K562 (cell line): Measurements from ENCODE around the gene RSRC1. TPM values are rescaled to one million over a fixed set of nuclear protein-coding genes. Genes with fewer than 3 reads are reported as not detected.

Experiments
- MED1 ChIP-seq: sonication (generic); formaldehyde crosslinking; IDR thresholded peaks from 2 replicates; pipeline ENCODE4 v1.8.1; 2023; ENCODE audit warnings: missing genetic modification reagents, borderline replicate concordance
- SAFB2 ChIP-seq: fragments of 200-400 bp; formaldehyde crosslinking; IDR thresholded peaks from 2 replicates; pipeline ENCODE4 v1.6.1; 2018; ENCODE audit warnings: borderline replicate concordance, low read length, low read depth, moderate library complexity; ENCODE audit not compliant: severe bottlenecking
- SAP30 ChIP-seq: fragments of 200-600 bp; sonication (generic); IDR thresholded peaks from 2 replicates; pipeline ENCODE4 v1.6.1; 2012; ENCODE audit warnings: borderline replicate concordance, low read depth, mild to moderate bottlenecking, moderate library complexity, low read length, control low read depth, inconsistent platforms; ENCODE audit not compliant: insufficient read depth, poor library complexity, severe bottlenecking
- YY1 ChIP-seq, 3 experiments: IDR thresholded peaks; 2 replicates each; pipeline ENCODE4 v1.6.1; 2011; ENCODE audit warnings: low read length in 2 of 3, mild to moderate bottlenecking in 2 of 3, moderate library complexity in 2 of 3, borderline replicate concordance in 1 of 3, control low read depth in 1 of 3, low read depth in 1 of 3; ENCODE audit not compliant: insufficient read depth in 3 of 3, insufficient replicate concordance in 2 of 3, control insufficient read depth in 1 of 3, insufficient read length in 1 of 3; ENCODE audit errors: extremely low read depth in 1 of 3
- polyA plus RNA-seq, 8 experiments: library from polyadenylated mRNA; depleted of rRNA in 4 of 8; stranded (reverse) in 5 of 8; unstranded in 3 of 8; fragments of >200 nt; fragmentation: Nextera tagmentation in 2 of 8; fragmentation: Illumina TruSeq in 1 of 8; extraction: Ambion mirVana in 2 of 8; extraction: Trizol in 1 of 8; gene quantifications; 2 replicates each; pipeline versions ENCODE4 v1.2.1 to v1.2.3, GENCODE V29; 2011 to 2014; ENCODE audit warnings: inconsistent platforms in 1 of 8, missing spikeins in 1 of 8
- total RNA-seq, 7 experiments: library from RNA; depleted of rRNA in 6 of 7; stranded (reverse); fragments of >200 nt in 6 of 7; fragmentation: Illumina TruSeq in 2 of 7; extraction: Trizol in 2 of 7; gene quantifications; 2 replicates each; pipeline versions ENCODE4 v1.2.1 to v1.2.3, GENCODE V29; 2011 to 2021; ENCODE audit warnings: low replicate concordance in 1 of 7
- TF ChIP-seq, protein P1 (sequence below): IDR thresholded peaks from 3 replicates; pipeline ENCODE4 v1.6.1; 2011; ENCODE audit warnings: borderline replicate concordance, mild to moderate bottlenecking; ENCODE audit not compliant: insufficient read length, insufficient read depth
- TF ChIP-seq, protein P2 (sequence below), 2 experiments: fragments of 200-800 bp in 1 of 2; sonication (Bioruptor generic) in 1 of 2; sonication (generic) in 1 of 2; formaldehyde crosslinking in 1 of 2; IDR thresholded peaks in 1 of 2; conservative IDR thresholded peaks in 1 of 2; 2 replicates each; pipeline versions ENCODE4 v1.5.0 to v1.6.1; 2016 to 2020; ENCODE audit warnings: missing compliant biosample characterization in 1 of 2, missing genetic modification characterization in 1 of 2, missing genetic modification reagents in 1 of 2
- TF ChIP-seq, protein P3 (sequence below): fragments of 450-650 bp; IDR thresholded peaks from 2 replicates; pipeline ENCODE4 v1.6.1; 2016; ENCODE audit warnings: mild to moderate bottlenecking

The RSRC1 gene
- total and polyA plus RNA-seq, 9 of the 15 experiments (the other 6 are each of a cell fraction or from before 2014, with no cell fraction given), result 19.3 to 128 (median 75.5) TPM

DNA sequence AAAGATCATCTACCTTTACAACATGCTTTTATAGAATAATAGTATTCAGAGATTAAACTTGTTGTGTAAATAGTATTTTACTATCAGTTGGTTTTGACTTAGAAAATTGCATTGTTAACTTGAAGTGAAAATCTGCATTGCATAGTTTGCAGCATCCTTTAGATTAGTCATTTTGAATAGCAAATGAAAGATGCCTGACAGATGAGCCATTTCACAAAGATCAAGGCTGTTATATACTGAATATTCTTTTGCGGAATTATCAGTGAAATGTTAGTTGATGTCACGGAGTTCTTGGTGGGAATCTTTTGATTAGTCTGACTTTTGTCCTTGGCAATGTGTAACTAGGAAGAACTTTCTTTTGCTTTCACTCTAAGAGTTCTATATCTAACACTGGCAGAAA lies 24.5 kb downstream of the RSRC1 start (continued):
- TF ChIP-seq SAFB2, result no peak
- no peak for TF ChIP-seq SAP30
- no peak for TF ChIP-seq YY1 (IDR thresholded peaks at IDR 0.05; ENCODE audit: borderline replicate concordance in 1 of 3, control insufficient read depth in 1 of 3, extremely low read depth in 1 of 3, insufficient read depth in 3 of 3, insufficient read length in 1 of 3, insufficient replicate concordance in 2 of 3, low read depth in 1 of 3, low read length in 2 of 3)
- TF ChIP-seq, protein P1, sequence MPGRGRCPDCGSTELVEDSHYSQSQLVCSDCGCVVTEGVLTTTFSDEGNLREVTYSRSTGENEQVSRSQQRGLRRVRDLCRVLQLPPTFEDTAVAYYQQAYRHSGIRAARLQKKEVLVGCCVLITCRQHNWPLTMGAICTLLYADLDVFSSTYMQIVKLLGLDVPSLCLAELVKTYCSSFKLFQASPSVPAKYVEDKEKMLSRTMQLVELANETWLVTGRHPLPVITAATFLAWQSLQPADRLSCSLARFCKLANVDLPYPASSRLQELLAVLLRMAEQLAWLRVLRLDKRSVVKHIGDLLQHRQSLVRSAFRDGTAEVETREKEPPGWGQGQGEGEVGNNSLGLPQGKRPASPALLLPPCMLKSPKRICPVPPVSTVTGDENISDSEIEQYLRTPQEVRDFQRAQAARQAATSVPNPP, result no peak
- no peak for TF ChIP-seq MED1 (CRISPR knock-in tag)
- TF ChIP-seq, protein P2, sequence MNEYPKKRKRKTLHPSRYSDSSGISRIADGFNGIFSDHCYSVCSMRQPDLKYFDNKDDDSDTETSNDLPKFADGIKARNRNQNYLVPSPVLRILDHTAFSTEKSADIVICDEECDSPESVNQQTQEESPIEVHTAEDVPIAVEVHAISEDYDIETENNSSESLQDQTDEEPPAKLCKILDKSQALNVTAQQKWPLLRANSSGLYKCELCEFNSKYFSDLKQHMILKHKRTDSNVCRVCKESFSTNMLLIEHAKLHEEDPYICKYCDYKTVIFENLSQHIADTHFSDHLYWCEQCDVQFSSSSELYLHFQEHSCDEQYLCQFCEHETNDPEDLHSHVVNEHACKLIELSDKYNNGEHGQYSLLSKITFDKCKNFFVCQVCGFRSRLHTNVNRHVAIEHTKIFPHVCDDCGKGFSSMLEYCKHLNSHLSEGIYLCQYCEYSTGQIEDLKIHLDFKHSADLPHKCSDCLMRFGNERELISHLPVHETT (CRISPR knock-in tag; conservative IDR thresholded peaks at IDR 0.05 in 1 of 2, IDR thresholded peaks at IDR 0.05 in 1 of 2), result no peak
- TF ChIP-seq, protein P3, sequence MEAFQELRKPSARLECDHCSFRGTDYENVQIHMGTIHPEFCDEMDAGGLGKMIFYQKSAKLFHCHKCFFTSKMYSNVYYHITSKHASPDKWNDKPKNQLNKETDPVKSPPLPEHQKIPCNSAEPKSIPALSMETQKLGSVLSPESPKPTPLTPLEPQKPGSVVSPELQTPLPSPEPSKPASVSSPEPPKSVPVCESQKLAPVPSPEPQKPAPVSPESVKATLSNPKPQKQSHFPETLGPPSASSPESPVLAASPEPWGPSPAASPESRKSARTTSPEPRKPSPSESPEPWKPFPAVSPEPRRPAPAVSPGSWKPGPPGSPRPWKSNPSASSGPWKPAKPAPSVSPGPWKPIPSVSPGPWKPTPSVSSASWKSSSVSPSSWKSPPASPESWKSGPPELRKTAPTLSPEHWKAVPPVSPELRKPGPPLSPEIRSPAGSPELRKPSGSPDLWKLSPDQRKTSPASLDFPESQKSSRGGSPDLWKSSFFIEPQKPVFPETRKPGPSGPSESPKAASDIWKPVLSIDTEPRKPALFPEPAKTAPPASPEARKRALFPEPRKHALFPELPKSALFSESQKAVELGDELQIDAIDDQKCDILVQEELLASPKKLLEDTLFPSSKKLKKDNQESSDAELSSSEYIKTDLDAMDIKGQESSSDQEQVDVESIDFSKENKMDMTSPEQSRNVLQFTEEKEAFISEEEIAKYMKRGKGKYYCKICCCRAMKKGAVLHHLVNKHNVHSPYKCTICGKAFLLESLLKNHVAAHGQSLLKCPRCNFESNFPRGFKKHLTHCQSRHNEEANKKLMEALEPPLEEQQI, result no peak
- TF ChIP-seq, all 486 proteins: peak for 0
